Measurements from ENCODE around the gene PDIA6. TPM values are rescaled to one million over a fixed set of nuclear protein-coding genes. Genes with fewer than 3 reads are reported as not detected.

Gene PDIA6
- total RNA-seq, 1 donor from 2014 or later = 346 TPM

- FAIRE-seq = no peak
- Histone ChIP-seq H3K79me2 (ENCODE audit: insufficient read depth, low read length) (peaks cover 5% of the 10 kb centered on the region), H3K4me1 (ENCODE audit: insufficient read depth, low read length) (no peaks in the 10 kb centered on the region), H3K4me3 (ENCODE audit: insufficient read depth, low read depth, low read length) (no peak overlapping the region), H3K36me3 (ENCODE audit: insufficient read depth, low read length) (peaks cover 5% of the 10 kb centered on the region), H3K4me2 (ENCODE audit: low read length) (no peak overlapping the region), H4K20me1 (ENCODE audit: insufficient read depth, low read length) (peaks cover 25% of the 10 kb centered on the region), H3K9me3 (ENCODE audit: insufficient read depth, low read depth, low read length) (no peaks in the 10 kb centered on the region), H3K27me3 (ENCODE audit: insufficient read depth, low read length) (no peaks in the 10 kb centered on the region), H2AFZ (ENCODE audit: low read depth, low read length) (no peak overlapping the region), H3K9ac (ENCODE audit: low read length) (no peak overlapping the region), H3K27ac (ENCODE audit: low read depth, low read length) (no peak overlapping the region)
- Mint-ChIP-seq H3K27ac (ENCODE audit: unreplicated experiment) (no peak overlapping the region), H3K4me3 (ENCODE audit: unreplicated experiment) (no peak overlapping the region), H3K36me3 (ENCODE audit: low read depth, unreplicated experiment) (peaks cover 12% of the 10 kb centered on the region), H3K4me1 (ENCODE audit: low read depth, unreplicated experiment) (peaks cover 2% of the 10 kb centered on the region), H3K9me3 (ENCODE audit: unreplicated experiment) (peaks cover 2% of the 10 kb centered on the region), H3K27me3 (ENCODE audit: low read depth, unreplicated experiment) (peaks cover 7% of the 10 kb centered on the region)
- DNase-seq (ENCODE audit: low read depth) = no peak
- TF ChIP-seq CTCF (IDR thresholded peaks at IDR 0.05; ENCODE audit: insufficient read depth, low read depth, low read length) = no peak
- TF ChIP-seq EZH2 (IDR thresholded peaks at IDR 0.05; ENCODE audit: insufficient read depth, low read length) = no peak
Observed at GRCh38 chr2:10776231-10776977, 36.2 kb downstream of the PDIA6 start.

GRCh38 chr2:10775831-10776230 is 36.8 kb downstream of the PDIA6 start:
- no peak for FAIRE-seq
- Histone ChIP-seq H3K4me3 (ENCODE audit: insufficient read depth, low read depth, low read length) (no peak overlapping the region), H3K27ac (ENCODE audit: low read depth, low read length) (no peak overlapping the region), H3K4me2 (ENCODE audit: low read length) (no peak overlapping the region), H2AFZ (ENCODE audit: low read depth, low read length) (no peak overlapping the region), H3K27me3 (ENCODE audit: insufficient read depth, low read length) (no peaks in the 10 kb centered on the region), H4K20me1 (ENCODE audit: insufficient read depth, low read length) (peaks cover 25% of the 10 kb centered on the region), H3K9ac (ENCODE audit: low read length) (no peak overlapping the region), H3K4me1 (ENCODE audit: insufficient read depth, low read length) (no peaks in the 10 kb centered on the region), H3K79me2 (ENCODE audit: insufficient read depth, low read length) (peaks cover 5% of the 10 kb centered on the region), H3K36me3 (ENCODE audit: insufficient read depth, low read length) (peaks cover 4% of the 10 kb centered on the region), H3K9me3 (ENCODE audit: insufficient read depth, low read depth, low read length) (no peaks in the 10 kb centered on the region)
- H3K4me3 Mint-ChIP-seq (ENCODE audit: unreplicated experiment) = no peak overlapping the region
- peaks cover 2% of the 10 kb centered on the region for H3K4me1 Mint-ChIP-seq (ENCODE audit: low read depth, unreplicated experiment)
- peaks cover 7% of the 10 kb centered on the region for H3K27me3 Mint-ChIP-seq (ENCODE audit: low read depth, unreplicated experiment)
- no peak for DNase-seq (ENCODE audit: low read depth)
- H3K9me3 Mint-ChIP-seq (ENCODE audit: unreplicated experiment) = peaks cover 2% of the 10 kb centered on the region
- no peak overlapping the region for H3K27ac Mint-ChIP-seq (ENCODE audit: unreplicated experiment)
- peaks cover 12% of the 10 kb centered on the region for H3K36me3 Mint-ChIP-seq (ENCODE audit: low read depth, unreplicated experiment)
- TF ChIP-seq CTCF (IDR thresholded peaks at IDR 0.05; ENCODE audit: insufficient read depth, low read depth, low read length) (no peak), EZH2 (IDR thresholded peaks at IDR 0.05; ENCODE audit: insufficient read depth, low read length) (no peak)

Data from astrocyte (in vitro differentiated cells and primary cell).